ENCODE results near the gene CALN1. TPM values are rescaled to one million over a fixed set of nuclear protein-coding genes. Genes with fewer than 3 reads are reported as not detected.
A peak's percentile ranks its signal among the peaks of the same experiment; 100 is the strongest.

CALN1 gene
- polyA plus RNA-seq, 1 experiment: not detected

GRCh38 chr7:71735961-71736556 lies 676.1 kb downstream of the CALN1 start:
- Histone ChIP-seq H3K27me3 (ENCODE audit: control insufficient read depth, insufficient read depth, low read length) (no peaks in the 10 kb centered on the region), H3K4me3 (ENCODE audit: low read depth, low read length) (no peak overlapping the region), H3K36me3 (ENCODE audit: control insufficient read depth, insufficient read depth, low read length) (no peaks in the 10 kb centered on the region)
- CTCF ChIA-PET: interaction anchor here (0.6 to 2.5 kb wide), 4 partner anchors 876 to 907 kb away, joined by 3 to 14 read pairs (median 8); no protein-coding TSS in a partner anchor
- DNase-seq (ENCODE audit: low read depth): no peak
- POLR2A ChIA-PET: no interaction called here
- TF ChIP-seq CTCF (IDR thresholded peaks at IDR 0.05; ENCODE audit: insufficient read depth, low read depth, low read length): peak; percentile 90

GRCh38 chr7:71733107-71733870 lies 678.8 kb downstream of the CALN1 start:
- DNase-seq (ENCODE audit: low read depth): no peak
- no peaks in the 10 kb centered on the region for H3K27me3 ChIP-seq (ENCODE audit: control insufficient read depth, insufficient read depth, low read length)
- ChIA-PET CTCF (interaction anchor here (0.5 to 1.7 kb wide), 9 partner anchors 8 to 904 kb away, joined by 3 to 11 read pairs (median 3); no protein-coding TSS in a partner anchor), POLR2A (no interaction called here)
- H3K36me3 ChIP-seq (ENCODE audit: control insufficient read depth, insufficient read depth, low read length): no peaks in the 10 kb centered on the region
- no peak overlapping the region for H3K4me3 ChIP-seq (ENCODE audit: low read depth, low read length)
- TF ChIP-seq CTCF (IDR thresholded peaks at IDR 0.05; ENCODE audit: insufficient read depth, low read depth, low read length): peak; percentile 85

GRCh38 chr7:71731740-71732139 lies 680.4 kb downstream of the CALN1 start:
- no peak for TF ChIP-seq CTCF (IDR thresholded peaks at IDR 0.05; ENCODE audit: insufficient read depth, low read depth, low read length)
- H3K36me3 ChIP-seq (ENCODE audit: control insufficient read depth, insufficient read depth, low read length): no peaks in the 10 kb centered on the region
- CTCF ChIA-PET: interaction anchor here (1.4 kb wide), 1 partner anchor 875 kb away, joined by 3 read pairs; no protein-coding TSS in a partner anchor
- no peaks in the 10 kb centered on the region for H3K27me3 ChIP-seq (ENCODE audit: control insufficient read depth, insufficient read depth, low read length)
- DNase-seq (ENCODE audit: low read depth): no peak
- H3K4me3 ChIP-seq (ENCODE audit: low read depth, low read length): no peak overlapping the region
- POLR2A ChIA-PET: no interaction called here

Small RNA genes within 50 kb of the gene (small RNA-seq; reads per million reads assigned to genes)
- gene AC005011.1 (ENCODE audit: insufficient read length, low read depth, low replicate concordance): not detected
- not detected for gene RNA5SP232 (ENCODE audit: insufficient read length, low read depth, low replicate concordance)
